UCSD-AML1 (cell line): ENCODE measurements around the gene OSBPL3.

Experiments
- DNase-seq: peaks from one replicate; lab custom pipeline; 2025; ENCODE audit not compliant: unreplicated experiment; lab: John Stamatoyannopoulos, UW

OSBPL3 gene

GRCh38 chr7:24902931-24903330, 77.0 kb downstream of the OSBPL3 start:
- no peak for DNase-seq

GRCh38 chr7:24902276-24902675, 77.7 kb downstream of the OSBPL3 start:
- DNase-seq, result no peak

GRCh38 chr7:24899905-24900304, 80.1 kb downstream of the OSBPL3 start:
- no peak for DNase-seq

- DNase-seq, result no peak
Measured at GRCh38 chr7:24899161-24899560, 80.8 kb downstream of the OSBPL3 start.

GRCh38 chr7:24898691-24899090, 81.3 kb downstream of the OSBPL3 start:
- DNase-seq, result no peak

GRCh38 chr7:24896031-24896501, 83.9 kb downstream of the OSBPL3 start:
- DNase-seq, result no peak

- DNase-seq, result no peak
Measured at GRCh38 chr7:24894429-24895221, 85.4 kb downstream of the OSBPL3 start.

GRCh38 chr7:24891311-24891735, 88.7 kb downstream of the OSBPL3 start:
- no peak for DNase-seq

- DNase-seq, result no peak
Measured at GRCh38 chr7:24889611-24890010, 90.4 kb downstream of the OSBPL3 start.

- no peak for DNase-seq
Measured at GRCh38 chr7:24888653-24889052, 91.3 kb downstream of the OSBPL3 start.

GRCh38 chr7:24885716-24886115, 94.3 kb downstream of the OSBPL3 start:
- DNase-seq, result no peak

- DNase-seq, result no peak
Measured at GRCh38 chr7:24885305-24885704, 94.7 kb downstream of the OSBPL3 start.

- no peak for DNase-seq
Measured at GRCh38 chr7:24884401-24884800, 95.6 kb downstream of the OSBPL3 start.

- DNase-seq, result no peak
Measured at GRCh38 chr7:24883622-24884013, 96.4 kb downstream of the OSBPL3 start.

- no peak for DNase-seq
Measured at GRCh38 chr7:24882989-24883621, 96.9 kb downstream of the OSBPL3 start.

- DNase-seq, result no peak
Measured at GRCh38 chr7:24881623-24882022, 98.4 kb downstream of the OSBPL3 start.

GRCh38 chr7:24880886-24881285, 99.1 kb downstream of the OSBPL3 start:
- DNase-seq, result no peak

GRCh38 chr7:24879291-24879690, 100.7 kb downstream of the OSBPL3 start:
- no peak for DNase-seq

- DNase-seq, result no peak
Measured at GRCh38 chr7:24877790-24878311, 102.1 kb downstream of the OSBPL3 start.

GRCh38 chr7:24874791-24875190, 105.2 kb downstream of the OSBPL3 start:
- DNase-seq, result no peak

- no peak for DNase-seq
Measured at GRCh38 chr7:24873944-24874343, 106.0 kb downstream of the OSBPL3 start.

GRCh38 chr7:24871770-24872169, 108.2 kb downstream of the OSBPL3 start:
- no peak for DNase-seq
